Keratinocyte (primary cell): ENCODE results near the gene PDCD1LG2. TPM values are rescaled to one million over a fixed set of nuclear protein-coding genes. Genes with fewer than 3 reads are reported as not detected.

Experiments
- DNase-seq: peaks from one replicate; pipeline ENCODE4 v3.0.0-alpha.2; 2011; ENCODE audit warnings: low read depth, missing footprints, low spot score
- FAIRE-seq: peaks from 2 replicates; lab custom pipeline; 2011; peaks lifted over from hg19 to GRCh38; lab: Jason Lieb, UNC
- H2AFZ ChIP-seq: 2 replicates; pipeline ENCODE4 v1.6.0; 2012; ENCODE audit warnings: low read length, control low read depth, inconsistent platforms; ENCODE audit not compliant: control insufficient read depth
- H3K27ac ChIP-seq: 2 replicates; pipeline ENCODE4 v1.5.1; 2011; ENCODE audit warnings: low read length; ENCODE audit not compliant: control insufficient read depth, insufficient read depth
- H3K27me3 ChIP-seq: 3 replicates; pipeline ENCODE4 v1.6.0; 2011; ENCODE audit warnings: low read length; ENCODE audit not compliant: control insufficient read depth, insufficient read depth; ENCODE audit errors: extremely low read depth
- H3K36me3 ChIP-seq, 2 experiments: 2 replicates in 1 of 2; 3 replicates in 1 of 2; pipeline ENCODE4 v1.5.1; 2011; ENCODE audit warnings: low read length in 2 of 2, mild to moderate bottlenecking in 1 of 2; ENCODE audit not compliant: control insufficient read depth in 2 of 2, insufficient read depth in 2 of 2; ENCODE audit errors: extremely low read depth in 1 of 2
- H3K4me1 ChIP-seq: 3 replicates; pipeline ENCODE4 v1.5.1; 2011; ENCODE audit warnings: low read length; ENCODE audit not compliant: control insufficient read depth, insufficient read depth; ENCODE audit errors: extremely low read depth
- H3K4me2 ChIP-seq: 3 replicates; pipeline ENCODE4 v1.6.0; 2011; ENCODE audit warnings: low read depth, low read length; ENCODE audit not compliant: control insufficient read depth, insufficient read depth; ENCODE audit errors: extremely low read depth
- H3K4me3 ChIP-seq, 3 experiments: fragments of 200-600 bp in 1 of 3; sonication (generic) in 1 of 3; 2 replicates in 2 of 3; 3 replicates in 1 of 3; pipeline ENCODE4 v1.5.1; 2011 to 2016; ENCODE audit warnings: low read length in 3 of 3, mild to moderate bottlenecking in 3 of 3, control low read depth in 2 of 3, inconsistent platforms in 1 of 3, low read depth in 1 of 3, mixed read lengths in 1 of 3, mixed run types in 1 of 3, moderate library complexity in 1 of 3; ENCODE audit not compliant: control insufficient read depth in 2 of 3, insufficient read depth in 2 of 3; ENCODE audit errors: extremely low read depth in 1 of 3
- H3K79me2 ChIP-seq: 2 replicates; pipeline ENCODE4 v1.6.0; 2012; ENCODE audit warnings: low read length; ENCODE audit not compliant: control insufficient read depth, insufficient read depth
- H3K9ac ChIP-seq: 3 replicates; pipeline ENCODE4 v1.6.0; 2011; ENCODE audit warnings: low read length; ENCODE audit not compliant: control insufficient read depth, insufficient read depth; ENCODE audit errors: extremely low read depth
- H3K9me1 ChIP-seq: 3 replicates; pipeline ENCODE4 v1.6.0; 2011; ENCODE audit warnings: low read length; ENCODE audit not compliant: control insufficient read depth, insufficient read depth; ENCODE audit errors: extremely low read depth
- H3K9me3 ChIP-seq: 2 replicates; pipeline ENCODE4 v1.5.1; 2012; ENCODE audit warnings: low read depth, low read length; ENCODE audit not compliant: control insufficient read depth
- H4K20me1 ChIP-seq: 3 replicates; pipeline ENCODE4 v1.6.0; 2011; ENCODE audit warnings: low read length; ENCODE audit not compliant: control insufficient read depth, insufficient read depth; ENCODE audit errors: extremely low read depth
- EZH2 ChIP-seq: IDR thresholded peaks from one replicate; pipeline ENCODE4 v1.6.1; 2012; ENCODE audit warnings: inconsistent platforms, mild to moderate bottlenecking, low read length, moderate library complexity
- dilution Hi-C: fragments of 300-500 bp; cut with MboI; formaldehyde crosslinking; loops from one replicate; pipeline ENCODE4 v1.7.0; 2020; ENCODE audit warnings: low sequenced_read_pairs; ENCODE audit not compliant: extremely low pct_ligation_motif_present
- polyA plus RNA-seq, 5 experiments: library from polyadenylated mRNA; depleted of rRNA in 3 of 5; stranded (reverse) in 3 of 5; stranded (forward) in 1 of 5; unstranded in 1 of 5; fragments of >200 nt; gene quantifications; 1 replicate in 1 of 5; 2 replicates in 3 of 5; 3 replicates in 1 of 5; pipeline versions ENCODE4 v1.2.1 to v1.2.3, GENCODE V29; 2011 to 2012; ENCODE audit warnings: missing spikeins in 2 of 5, low read depth in 1 of 5, low replicate concordance in 1 of 5
- TF ChIP-seq, protein P1 (sequence below), 3 experiments: IDR thresholded peaks in 1 of 3; conservative IDR thresholded peaks in 1 of 3; optimal IDR thresholded peaks in 1 of 3; 2 replicates in 2 of 3; 3 replicates in 1 of 3; pipeline versions ENCODE3 to v1.5.1; 2011; ENCODE audit warnings: low read length in 3 of 3, mild to moderate bottlenecking in 3 of 3, moderate library complexity in 2 of 3, control low read depth in 1 of 3, inconsistent platforms in 1 of 3; ENCODE audit not compliant: insufficient read depth in 2 of 3; ENCODE audit errors: extremely low read depth in 1 of 3

The PDCD1LG2 gene
- polyA plus RNA-seq, 1 donor (not counting 4 experiments of a cell fraction or from before 2014, with no cell fraction given) = 20.2 TPM

DNA sequence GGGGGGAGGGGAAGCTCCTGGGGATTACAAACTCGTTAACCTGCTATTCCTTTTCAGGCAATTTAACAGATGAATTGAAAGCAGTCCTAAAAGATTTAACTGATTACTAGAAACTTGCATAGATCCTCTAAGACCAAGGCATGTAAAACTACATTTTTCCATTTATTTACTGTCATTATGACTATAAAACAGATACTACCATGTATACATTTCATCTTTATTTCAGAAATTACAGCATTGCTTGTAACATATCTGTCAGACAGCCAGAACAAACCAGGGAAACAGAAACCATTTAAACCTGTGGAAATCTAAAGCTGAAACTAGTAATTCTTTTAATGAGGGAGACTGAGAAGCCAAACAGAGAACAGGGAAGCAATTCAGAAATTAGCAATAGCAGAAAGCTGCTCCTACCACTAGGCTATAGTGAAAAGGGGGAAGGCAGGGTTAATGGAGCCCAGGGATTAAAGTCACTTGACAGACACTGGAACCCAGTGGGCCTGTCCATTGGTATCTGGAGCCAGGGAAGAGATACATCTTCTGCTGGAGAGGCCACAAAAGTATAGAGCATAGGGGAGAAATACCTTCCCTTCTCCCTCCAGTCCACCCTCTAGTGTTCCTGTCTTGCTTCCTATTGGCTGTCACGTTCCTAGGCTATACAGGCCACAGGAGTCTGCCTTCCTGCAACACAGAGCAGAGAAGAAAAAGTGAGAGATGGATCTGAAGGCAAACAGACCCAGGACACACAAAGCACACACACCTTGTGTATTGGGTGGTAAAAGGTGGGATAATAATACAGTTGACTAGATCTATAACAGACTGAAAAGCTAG lies 33.8 kb downstream of the PDCD1LG2 start:
- no peaks in the 10 kb centered on the region for H4K20me1 ChIP-seq
- H3K27me3 ChIP-seq = no peaks in the 10 kb centered on the region
- no peaks in the 10 kb centered on the region for H3K9me3 ChIP-seq
- no peak for TF ChIP-seq EZH2
- TF ChIP-seq, protein P1, sequence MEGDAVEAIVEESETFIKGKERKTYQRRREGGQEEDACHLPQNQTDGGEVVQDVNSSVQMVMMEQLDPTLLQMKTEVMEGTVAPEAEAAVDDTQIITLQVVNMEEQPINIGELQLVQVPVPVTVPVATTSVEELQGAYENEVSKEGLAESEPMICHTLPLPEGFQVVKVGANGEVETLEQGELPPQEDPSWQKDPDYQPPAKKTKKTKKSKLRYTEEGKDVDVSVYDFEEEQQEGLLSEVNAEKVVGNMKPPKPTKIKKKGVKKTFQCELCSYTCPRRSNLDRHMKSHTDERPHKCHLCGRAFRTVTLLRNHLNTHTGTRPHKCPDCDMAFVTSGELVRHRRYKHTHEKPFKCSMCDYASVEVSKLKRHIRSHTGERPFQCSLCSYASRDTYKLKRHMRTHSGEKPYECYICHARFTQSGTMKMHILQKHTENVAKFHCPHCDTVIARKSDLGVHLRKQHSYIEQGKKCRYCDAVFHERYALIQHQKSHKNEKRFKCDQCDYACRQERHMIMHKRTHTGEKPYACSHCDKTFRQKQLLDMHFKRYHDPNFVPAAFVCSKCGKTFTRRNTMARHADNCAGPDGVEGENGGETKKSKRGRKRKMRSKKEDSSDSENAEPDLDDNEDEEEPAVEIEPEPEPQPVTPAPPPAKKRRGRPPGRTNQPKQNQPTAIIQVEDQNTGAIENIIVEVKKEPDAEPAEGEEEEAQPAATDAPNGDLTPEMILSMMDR (optimal IDR thresholded peaks at IDR 0.05 in 1 of 3, IDR thresholded peaks at IDR 0.05 in 1 of 3, conservative IDR thresholded peaks at IDR 0.05 in 1 of 3; ENCODE audit: extremely low read depth in 1 of 3, insufficient read depth in 2 of 3, low read length in 3 of 3) = no peak
- no peak overlapping the region for H3K9ac ChIP-seq
- H3K79me2 ChIP-seq = no peaks in the 10 kb centered on the region
- H3K27ac ChIP-seq = no peak overlapping the region
- dilution Hi-C loops = no loop called here
- H3K4me2 ChIP-seq = no peak overlapping the region
- H3K4me1 ChIP-seq = no peaks in the 10 kb centered on the region
- H3K9me1 ChIP-seq = no peaks in the 10 kb centered on the region
- FAIRE-seq = no peak
- no peak overlapping the region for H2AFZ ChIP-seq
- peaks cover 0 to 2% of the 10 kb centered on the region in 2 experiments for H3K36me3 ChIP-seq
- DNase-seq = no peak
- H3K4me3 ChIP-seq = no peak overlapping the region

DNA sequence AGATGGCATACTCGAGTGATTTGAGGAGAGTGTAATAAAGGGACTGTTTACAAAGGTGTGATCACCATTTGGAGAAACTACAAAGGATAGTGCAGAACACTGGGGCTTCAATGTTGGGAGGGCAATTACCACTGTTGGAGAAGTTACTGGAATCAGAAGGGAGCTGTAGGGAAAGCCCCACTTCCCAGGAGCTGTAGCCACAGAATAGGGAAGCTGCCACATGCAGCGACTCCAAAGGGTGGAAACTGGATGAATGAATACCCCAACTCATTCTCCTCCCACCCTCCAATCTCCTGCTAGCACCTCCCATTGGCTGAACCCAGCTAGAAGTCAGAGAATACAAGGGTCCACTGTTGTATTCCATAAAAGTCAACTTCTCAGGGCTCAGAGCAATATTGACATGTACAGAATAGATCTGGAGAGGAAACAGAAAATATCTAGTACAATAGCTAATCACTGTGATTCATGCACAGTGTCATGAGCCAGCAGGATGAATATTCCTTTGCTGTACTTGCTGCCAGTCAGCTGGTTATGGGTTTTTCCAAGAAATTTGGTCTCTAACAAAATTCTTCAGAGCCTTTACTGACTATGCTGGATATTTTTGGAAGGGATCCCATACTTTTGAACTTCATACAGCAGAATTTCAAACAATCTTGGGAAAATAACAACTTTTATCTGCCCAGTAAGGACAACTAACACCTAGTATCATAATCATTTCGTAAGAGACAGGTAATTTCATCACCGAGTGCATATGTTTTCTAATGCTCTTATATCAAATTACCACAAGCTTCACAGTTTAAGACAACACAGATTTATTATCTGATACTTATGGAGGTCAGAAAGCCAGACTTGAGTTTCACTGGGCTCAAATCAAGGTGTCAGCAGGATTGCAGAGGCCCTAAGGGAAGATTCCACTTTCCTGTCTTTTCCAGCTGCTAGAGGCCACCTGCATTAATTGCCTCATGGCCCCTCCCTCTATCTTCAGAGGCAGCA lies 39.6 kb downstream of the PDCD1LG2 start:
- dilution Hi-C loops = no loop called here
- H3K9ac ChIP-seq = peak overlapping the region; percentile 18
- H3K79me2 ChIP-seq = no peaks in the 10 kb centered on the region
- H3K9me3 ChIP-seq = no peaks in the 10 kb centered on the region
- H4K20me1 ChIP-seq = no peaks in the 10 kb centered on the region
- H3K27me3 ChIP-seq = no peaks in the 10 kb centered on the region
- peaks cover 0 to 14% of the 10 kb centered on the region in 2 experiments for H3K36me3 ChIP-seq
- H3K9me1 ChIP-seq = no peaks in the 10 kb centered on the region
- peak overlapping the region; percentile 58 for H3K4me2 ChIP-seq
- peaks cover 26% of the 10 kb centered on the region for H3K4me1 ChIP-seq
- DNase-seq = no peak
- FAIRE-seq = peak; percentile 78
- TF ChIP-seq, protein P1 (optimal IDR thresholded peaks at IDR 0.05 in 1 of 3, IDR thresholded peaks at IDR 0.05 in 1 of 3, conservative IDR thresholded peaks at IDR 0.05 in 1 of 3; ENCODE audit: extremely low read depth in 1 of 3, insufficient read depth in 2 of 3, low read length in 3 of 3) = no peak
- TF ChIP-seq EZH2 = no peak
- no peak overlapping the region for H3K4me3 ChIP-seq
- no peak overlapping the region for H2AFZ ChIP-seq
- H3K27ac ChIP-seq = peak overlapping the region; percentile 74
